Measurements from ENCODE around the gene SLC25A18. TPM values are rescaled to one million over a fixed set of nuclear protein-coding genes. Genes with fewer than 3 reads are reported as not detected.

Gene SLC25A18
- total RNA-seq, 1 experiment from 2014 or later, result 3.9 TPM

DNA sequence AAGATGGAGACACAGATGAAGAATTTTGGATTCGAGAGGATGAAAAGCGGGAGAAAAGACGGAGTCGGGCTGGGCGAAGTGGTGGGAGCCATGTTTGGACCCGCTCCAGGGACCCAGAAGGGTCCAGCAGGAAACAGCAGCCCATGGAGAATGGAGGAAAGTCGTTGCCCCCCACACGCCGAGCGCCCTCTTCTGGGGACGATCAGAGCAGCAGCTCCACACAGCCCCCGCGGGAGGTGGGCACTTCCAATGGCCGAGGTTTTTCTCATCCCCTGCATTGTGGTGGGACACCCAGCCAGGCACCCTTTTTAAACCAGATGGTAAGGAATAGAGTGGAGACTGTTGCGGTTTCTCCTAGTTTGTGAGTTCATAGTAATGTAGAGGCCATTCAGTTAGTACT, 22.8 kb upstream of the SLC25A18 start:
- ChIA-PET CTCF (no interaction called here), POLR2A (no interaction called here)
- no peak overlapping the region for H3K4me3 ChIP-seq (ENCODE audit: low read depth in 2 of 2, low read length in 2 of 2)
- ATAC-seq (no peak), DNase-seq (ENCODE audit: low read depth, low spot score) (no peak)
- H3K4me1 ChIP-seq (ENCODE audit: control insufficient read depth, insufficient read depth, low read length), result no peaks in the 10 kb centered on the region
- H3K27me3 ChIP-seq (ENCODE audit: control insufficient read depth, insufficient read depth, low read length), result no peaks in the 10 kb centered on the region
- TF ChIP-seq CTCF (IDR thresholded peaks at IDR 0.05), result no peak; the same call in 1 of the 2 replicates
- no peak for TF ChIP-seq POLR2AphosphoS5 (IDR thresholded peaks at IDR 0.05; ENCODE audit: low read depth, low read length)
- no peak for TF ChIP-seq REST (IDR thresholded peaks at IDR 0.05; ENCODE audit: insufficient read depth in 1 of 2, low read depth in 2 of 2, low read length in 1 of 2)
- no peak for TF ChIP-seq SIN3A (IDR thresholded peaks at IDR 0.05; ENCODE audit: borderline replicate concordance, insufficient read depth, low read depth, low read length)
- TF ChIP-seq TCF7L2 (IDR thresholded peaks at IDR 0.05; ENCODE audit: low read depth, low read length), result no peak
- intact Hi-C loops (cut with micrococcal nuclease; ENCODE audit: unreplicated experiment), result no loop called here
- BruUV-seq (replicated peaks), result no TSS peak
- in situ Hi-C loops (cut with HindIII; ENCODE audit: low pct_unique_long_range_greater_than_20kb, low sequenced_read_pairs), result no loop called here
- H3K9me3 ChIP-seq (ENCODE audit: control insufficient read depth, insufficient read depth, low read depth, low read length), result no peaks in the 10 kb centered on the region
- no peaks in the 10 kb centered on the region for H3K36me3 ChIP-seq (ENCODE audit: control insufficient read depth, insufficient read depth, low read length)
- no peak overlapping the region for H3K27ac ChIP-seq (ENCODE audit: low read length)

- H3K36me3 ChIP-seq (ENCODE audit: control insufficient read depth, insufficient read depth, low read length), result no peaks in the 10 kb centered on the region
- H3K27ac ChIP-seq (ENCODE audit: low read length), result no peak overlapping the region
- DNase-seq (ENCODE audit: low read depth, low spot score) (no peak), ATAC-seq (no peak)
- no TSS peak for BruUV-seq (replicated peaks)
- POLR2A ChIA-PET, result no interaction called here
- no peak overlapping the region for H3K4me3 ChIP-seq (ENCODE audit: low read depth in 2 of 2, low read length in 2 of 2)
- no peaks in the 10 kb centered on the region for H3K27me3 ChIP-seq (ENCODE audit: control insufficient read depth, insufficient read depth, low read length)
- H3K4me1 ChIP-seq (ENCODE audit: control insufficient read depth, insufficient read depth, low read length), result no peaks in the 10 kb centered on the region
- in situ Hi-C loops (cut with HindIII; ENCODE audit: low pct_unique_long_range_greater_than_20kb, low sequenced_read_pairs) (no loop called here), intact Hi-C loops (cut with micrococcal nuclease; ENCODE audit: unreplicated experiment) (no loop called here)
- TF ChIP-seq SIN3A (IDR thresholded peaks at IDR 0.05; ENCODE audit: borderline replicate concordance, insufficient read depth, low read depth, low read length), result no peak
- TF ChIP-seq POLR2AphosphoS5 (IDR thresholded peaks at IDR 0.05; ENCODE audit: low read depth, low read length), result no peak
- no peak for TF ChIP-seq REST (IDR thresholded peaks at IDR 0.05; ENCODE audit: insufficient read depth in 1 of 2, low read depth in 2 of 2, low read length in 1 of 2)
- TF ChIP-seq CTCF (IDR thresholded peaks at IDR 0.05), result no peak
- TF ChIP-seq TCF7L2 (IDR thresholded peaks at IDR 0.05; ENCODE audit: low read depth, low read length), result no peak
- no peaks in the 10 kb centered on the region for H3K9me3 ChIP-seq (ENCODE audit: control insufficient read depth, insufficient read depth, low read depth, low read length)
- CTCF ChIA-PET, result no interaction called here
These were observed 21.8 kb upstream of the SLC25A18 start for GRCh38 chr22:17541476-17541875.

Data from Panc1 (cell line).